ENCODE results near the gene TCN2.

Gene TCN2

DNA sequence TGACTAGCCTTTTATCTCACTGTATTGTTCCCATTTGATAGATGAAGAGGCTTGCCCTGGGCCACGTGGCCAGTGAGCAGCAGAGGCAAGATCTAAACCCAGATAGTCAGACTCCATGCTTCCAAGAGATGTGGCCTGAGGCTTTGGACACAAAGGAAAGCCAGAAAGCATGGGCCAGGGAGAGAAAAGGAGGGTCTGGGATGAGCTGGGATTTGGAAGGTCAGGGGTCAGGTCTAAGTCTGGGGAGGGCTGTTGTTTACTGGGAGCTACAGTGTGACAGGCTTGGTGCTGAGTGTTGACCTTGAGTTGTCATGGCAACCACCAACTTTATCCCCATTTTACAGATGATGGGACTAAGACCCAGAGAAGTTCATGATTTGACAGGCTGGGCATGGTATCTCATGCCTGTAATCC is 30.7 kb downstream of the TCN2 start:
- peak overlapping the region; percentile 67 for H3K4me3 ChIP-seq (ENCODE audit: low read depth, low read length)
- DNase-seq (ENCODE audit: low read depth), result no peak

DNA sequence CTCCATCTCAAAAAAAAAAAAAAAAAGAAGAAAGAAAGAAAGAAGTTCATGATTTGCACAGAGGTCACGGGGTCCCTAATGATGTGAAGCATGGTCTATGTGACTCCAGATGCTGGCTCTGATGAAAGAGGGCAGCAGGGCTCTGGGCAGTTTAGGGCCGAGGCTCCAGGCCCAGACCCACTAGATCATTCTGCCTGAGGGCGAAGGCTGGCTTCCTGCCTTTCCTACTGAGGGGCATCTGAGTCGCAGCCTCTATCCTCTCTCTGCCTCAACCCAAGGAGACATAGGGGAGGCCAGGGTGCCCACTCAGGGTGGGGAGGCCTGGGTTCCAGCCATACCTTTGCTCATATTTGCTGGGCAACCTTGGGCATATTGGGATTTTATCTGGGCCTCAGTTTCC is 33.4 kb downstream of the TCN2 start:
- H3K4me3 ChIP-seq (ENCODE audit: low read depth, low read length), result no peak overlapping the region
- no peak for DNase-seq (ENCODE audit: low read depth)

DNA sequence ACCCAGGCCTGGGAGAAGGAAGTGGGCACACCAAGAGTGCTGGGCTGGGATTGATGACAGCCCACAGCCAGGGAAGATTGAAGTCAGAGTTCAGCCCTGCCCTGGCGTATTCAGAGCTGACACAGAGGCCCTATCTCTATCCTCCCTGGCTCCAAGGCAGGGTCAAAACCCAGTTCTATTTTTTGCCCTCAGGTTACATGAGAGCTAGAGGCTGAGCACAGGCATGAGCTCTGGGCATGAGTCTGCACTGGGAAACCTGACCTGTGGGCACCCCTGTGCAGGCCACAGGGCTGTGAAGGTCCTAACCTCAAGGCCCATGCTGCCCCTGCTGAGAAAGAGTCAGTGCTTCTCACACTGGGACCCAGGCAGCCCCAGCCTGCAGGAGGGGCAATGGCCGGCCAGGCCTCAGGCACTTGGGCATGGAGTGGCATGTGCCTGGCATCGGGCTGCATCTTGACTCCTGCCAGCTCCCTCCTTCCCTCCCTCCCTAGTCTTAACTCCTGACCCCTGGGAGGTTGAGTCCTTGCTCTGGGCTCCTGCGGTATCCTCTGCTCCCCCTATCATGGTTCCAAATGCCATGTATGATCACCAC is 34.0 kb downstream of the TCN2 start:
- H3K4me3 ChIP-seq (ENCODE audit: low read depth, low read length), result no peak overlapping the region
- no peak for DNase-seq (ENCODE audit: low read depth)

DNA sequence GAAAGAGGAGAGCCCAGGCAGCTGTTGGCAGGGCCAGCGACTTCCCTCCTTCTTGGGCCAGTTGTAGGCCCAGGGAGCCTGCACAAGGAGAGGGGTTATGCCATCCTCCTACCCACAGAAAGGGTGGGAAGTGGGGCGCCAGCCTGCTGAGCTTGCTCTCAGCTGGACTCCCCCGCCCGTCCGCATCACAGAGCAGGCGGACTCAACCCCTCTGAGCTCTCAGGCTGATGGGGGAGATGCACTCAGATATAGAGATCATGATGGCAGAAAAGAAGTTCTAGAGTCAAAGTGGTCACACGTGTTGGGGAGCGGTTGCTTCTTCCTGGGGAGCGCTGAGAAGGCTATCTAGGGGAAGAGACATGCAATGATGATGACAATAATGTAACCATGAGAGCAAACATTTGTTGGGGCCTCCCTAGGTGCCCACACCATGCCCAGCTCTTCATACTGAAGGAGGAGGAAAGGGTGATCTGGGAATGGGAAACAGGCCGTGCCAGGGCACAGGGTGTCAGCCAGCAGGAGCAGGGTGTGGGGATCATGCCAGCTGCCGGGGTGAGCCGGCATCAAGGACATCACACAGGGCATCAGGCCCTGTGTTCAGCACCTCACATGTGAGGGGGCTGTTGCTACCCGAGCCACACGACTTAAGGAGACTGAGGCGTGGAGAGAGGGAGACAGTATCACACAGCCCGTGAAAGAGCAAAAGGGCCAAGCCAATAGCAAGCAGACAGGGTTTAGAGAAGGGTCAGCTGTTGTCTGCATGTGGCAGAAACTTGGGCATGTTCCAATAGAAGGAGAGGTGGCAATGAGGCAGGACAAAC is 36.3 kb downstream of the TCN2 start:
- no peak overlapping the region for H3K4me3 ChIP-seq (ENCODE audit: low read depth, low read length)
- DNase-seq (ENCODE audit: low read depth), result no peak

DNA sequence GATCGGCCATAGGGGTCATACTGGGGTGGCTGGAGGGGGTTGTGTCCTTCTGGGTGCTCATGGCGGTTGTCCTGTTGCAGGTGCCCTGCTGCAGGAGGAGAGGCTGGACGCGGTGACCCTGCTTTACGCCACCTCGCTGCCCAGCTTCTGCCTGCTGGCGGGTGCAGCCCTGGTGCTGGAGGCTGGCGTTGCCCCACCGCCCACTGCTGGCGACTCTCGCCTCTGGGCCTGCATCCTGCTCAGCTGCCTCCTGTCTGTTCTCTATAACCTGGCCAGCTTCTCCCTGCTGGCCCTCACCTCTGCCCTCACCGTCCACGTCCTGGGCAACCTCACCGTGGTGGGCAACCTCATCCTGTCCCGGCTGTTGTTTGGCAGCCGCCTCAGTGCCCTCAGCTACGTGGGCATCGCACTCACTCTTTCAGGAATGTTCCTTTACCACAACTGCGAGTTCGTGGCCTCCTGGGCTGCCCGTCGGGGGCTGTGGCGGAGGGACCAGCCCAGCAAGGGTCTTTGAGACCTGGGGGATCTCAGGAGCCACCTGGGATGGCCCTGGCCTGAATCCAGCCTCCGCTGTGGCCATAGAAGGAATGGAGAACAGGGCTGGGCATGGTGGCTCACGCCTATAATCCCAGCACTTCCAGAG is 39.7 kb downstream of the TCN2 start:
- no peak for DNase-seq (ENCODE audit: low read depth)
- no peak overlapping the region for H3K4me3 ChIP-seq (ENCODE audit: low read depth, low read length)

DNA sequence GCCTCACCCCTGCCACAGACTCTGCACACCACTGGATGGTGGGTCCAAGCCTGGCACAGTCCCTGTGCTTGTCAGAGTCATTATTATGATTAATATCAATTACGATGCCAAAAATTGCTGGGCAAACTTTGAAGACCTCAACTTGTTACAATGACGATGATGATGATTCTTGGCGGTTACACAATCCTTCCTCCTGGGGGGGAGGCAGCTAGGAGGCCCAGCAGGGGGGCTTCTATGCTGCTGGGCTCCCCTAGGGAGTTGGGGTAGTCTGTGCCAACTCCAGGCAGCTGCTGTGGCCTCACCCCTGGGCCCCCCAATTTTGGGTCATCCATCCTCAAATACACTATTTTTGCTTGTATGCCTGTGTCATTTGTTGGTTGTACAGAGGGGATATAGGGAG is 40.6 kb downstream of the TCN2 start:
- no peak for DNase-seq (ENCODE audit: low read depth)
- no peak overlapping the region for H3K4me3 ChIP-seq (ENCODE audit: low read depth, low read length)

DNA sequence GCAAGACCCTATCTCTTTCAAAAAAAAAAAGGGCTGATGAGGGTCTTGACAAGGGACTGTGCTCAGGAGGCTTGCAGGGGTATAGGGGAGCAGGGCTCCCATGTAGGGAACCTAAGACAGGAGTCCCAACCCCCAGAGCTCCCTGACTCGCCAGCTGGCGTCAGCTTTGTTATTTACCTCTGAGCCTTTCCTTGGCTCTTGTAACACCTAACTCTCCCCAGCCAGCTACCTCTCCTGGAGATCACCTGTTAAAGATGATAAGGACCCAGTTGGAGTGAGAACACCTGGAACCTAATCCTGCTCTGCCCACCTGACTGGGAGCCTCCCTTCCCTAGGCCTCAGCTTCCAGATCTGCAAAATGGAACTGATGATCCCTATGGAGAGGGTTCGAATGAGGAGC is 41.9 kb downstream of the TCN2 start:
- no peak for DNase-seq (ENCODE audit: low read depth)
- H3K4me3 ChIP-seq (ENCODE audit: low read depth, low read length), result no peak overlapping the region

DNA sequence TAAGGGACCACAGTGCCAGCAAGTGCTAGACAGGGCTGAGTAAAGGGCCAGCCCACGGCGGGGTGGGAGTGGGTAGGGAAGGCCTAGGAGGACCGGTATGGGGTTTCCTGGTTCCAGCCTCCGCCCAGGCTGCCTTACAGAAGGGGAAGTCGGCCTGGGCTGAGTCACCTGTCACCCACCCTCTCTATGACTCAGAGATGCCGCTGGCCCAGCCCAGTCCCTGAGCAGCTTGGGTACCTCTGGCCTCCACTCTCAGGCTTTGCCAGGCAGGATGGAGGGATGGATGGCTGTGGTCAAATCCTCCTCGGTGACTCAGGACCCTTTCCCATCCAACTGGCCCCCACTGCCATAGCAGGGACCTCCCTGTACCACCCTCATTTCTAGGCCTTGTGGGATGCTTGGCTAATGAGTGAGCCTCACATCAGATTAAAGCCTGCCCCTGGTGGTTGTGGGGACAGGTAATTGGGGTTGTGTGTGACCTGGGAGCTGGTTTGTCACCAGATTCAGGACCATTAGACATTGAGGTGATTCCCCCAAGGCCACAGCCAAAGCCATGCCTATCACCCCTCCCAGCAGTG is 42.5 kb downstream of the TCN2 start:
- no peak overlapping the region for H3K4me3 ChIP-seq (ENCODE audit: low read depth, low read length)
- peak; percentile 49 for DNase-seq (ENCODE audit: low read depth)

DNA sequence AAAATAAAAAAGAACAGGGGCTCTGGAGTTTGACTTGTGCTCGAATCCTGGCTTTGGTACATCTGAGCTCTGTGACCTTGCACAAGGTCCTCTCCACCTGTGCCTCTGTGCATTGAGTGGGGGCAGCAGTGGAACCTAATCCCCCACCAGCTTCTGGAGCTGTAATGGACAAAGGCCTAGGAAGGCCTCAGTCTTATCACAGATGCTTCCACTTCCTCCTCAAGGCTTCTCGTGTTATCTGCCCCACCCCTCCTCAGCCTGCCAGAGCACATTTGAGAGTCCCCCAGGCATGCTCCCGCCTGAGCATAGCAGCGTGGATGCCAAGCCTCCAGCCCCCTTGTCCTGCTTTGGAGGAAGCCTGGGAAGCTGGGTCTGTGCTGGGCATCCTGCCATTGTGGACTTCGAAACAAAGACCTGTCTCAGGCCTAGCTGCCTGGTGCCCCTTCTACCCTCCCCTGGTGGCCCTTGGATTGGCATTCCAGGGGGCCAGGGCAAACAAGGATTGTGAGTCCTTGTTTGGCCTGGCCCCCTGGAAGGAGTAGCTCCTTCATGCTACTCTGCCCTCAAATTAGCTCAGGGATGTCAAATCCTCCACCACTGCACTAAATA is 43.6 kb downstream of the TCN2 start:
- DNase-seq (ENCODE audit: low read depth), result no peak
- H3K4me3 ChIP-seq (ENCODE audit: low read depth, low read length), result no peak overlapping the region

DNA sequence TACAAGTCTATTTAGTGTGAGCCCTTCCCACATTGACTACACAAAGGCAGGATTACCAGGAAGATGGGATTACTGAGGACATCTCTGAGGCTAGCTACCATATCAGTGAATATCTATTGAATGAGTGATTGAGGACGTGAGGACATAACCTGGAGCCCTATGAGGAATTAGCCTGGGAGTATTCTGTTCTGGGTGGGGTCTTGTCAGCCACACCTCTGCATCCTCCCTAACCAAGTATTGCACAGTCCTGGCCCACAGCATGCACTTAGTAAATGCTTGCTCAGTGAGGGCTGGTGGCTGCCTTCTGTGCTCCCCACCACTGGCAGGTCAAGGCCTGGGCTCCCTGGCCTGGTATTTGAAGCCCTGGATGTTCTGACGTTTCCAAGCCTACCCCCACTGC is 45.9 kb downstream of the TCN2 start:
- DNase-seq (ENCODE audit: low read depth), result no peak
- H3K4me3 ChIP-seq (ENCODE audit: low read depth, low read length), result no peak overlapping the region

DNA sequence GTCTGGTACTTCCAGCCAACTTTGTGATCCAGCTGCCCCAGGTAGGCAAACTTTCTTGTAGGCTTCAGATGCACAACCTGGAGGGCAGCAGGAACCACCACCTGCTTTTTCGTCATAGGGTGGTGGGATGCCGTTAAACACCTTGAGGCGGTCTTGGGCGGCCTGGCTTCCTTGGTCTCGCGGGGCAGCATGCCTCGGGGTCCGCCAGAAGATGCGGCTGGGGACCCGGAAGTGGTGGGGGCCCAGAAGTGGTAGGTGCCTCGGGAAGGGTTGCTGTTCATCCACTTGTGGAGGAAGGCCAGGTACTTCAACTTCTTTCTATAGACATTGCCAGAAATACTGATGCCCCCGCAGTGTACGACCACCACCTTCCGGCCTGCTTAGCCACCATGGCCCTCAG is 47.4 kb downstream of the TCN2 start:
- DNase-seq (ENCODE audit: low read depth), result no peak
- H3K4me3 ChIP-seq (ENCODE audit: low read depth, low read length), result no peak overlapping the region

DNA sequence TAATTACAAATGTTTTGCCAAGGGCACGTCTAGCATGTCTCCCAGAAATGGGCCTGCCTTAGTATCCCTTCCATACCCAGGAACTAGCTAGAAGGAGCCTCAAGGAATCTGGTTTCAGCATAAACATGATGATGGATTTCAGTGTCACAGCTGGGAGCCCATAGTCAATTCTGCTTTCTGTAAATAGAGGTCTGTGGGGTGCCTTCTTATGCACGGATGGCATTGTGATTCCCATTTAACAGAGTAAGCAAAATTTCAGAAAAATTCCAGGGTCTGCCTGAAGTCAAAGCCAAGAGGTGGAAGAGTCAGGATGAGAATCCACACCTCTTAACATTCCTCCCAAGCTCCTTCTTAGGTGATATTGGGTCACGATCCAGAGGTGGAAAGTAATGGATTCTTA is 48.6 kb downstream of the TCN2 start:
- no peak for DNase-seq (ENCODE audit: low read depth)

DNA sequence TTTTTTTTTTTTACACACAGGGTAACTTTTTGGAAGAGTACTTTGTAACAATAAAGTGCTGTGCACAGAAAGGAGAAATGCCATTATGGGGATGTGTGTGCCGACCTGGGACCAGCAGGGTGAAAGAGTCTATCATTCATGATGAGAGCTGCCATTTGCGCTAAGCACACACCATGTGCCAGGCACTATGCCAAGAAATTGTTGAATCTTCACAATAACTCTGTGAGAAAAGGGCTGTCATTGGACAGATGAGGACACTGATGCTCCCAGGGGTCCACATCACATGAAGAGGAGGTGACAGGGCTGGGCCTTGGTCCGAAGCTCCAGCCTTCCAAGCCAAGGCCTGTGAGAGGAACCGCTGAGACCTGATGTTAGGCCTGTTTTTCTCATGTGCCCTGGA is 55.1 kb downstream of the TCN2 start:
- no peak overlapping the region for H3K4me3 ChIP-seq (ENCODE audit: low read depth, low read length)
- DNase-seq (ENCODE audit: low read depth), result no peak

More for the DNA sequence above, 48.6 kb downstream of the TCN2 start:
- H3K4me3 ChIP-seq (ENCODE audit: low read depth, low read length), result no peak overlapping the region

DNA sequence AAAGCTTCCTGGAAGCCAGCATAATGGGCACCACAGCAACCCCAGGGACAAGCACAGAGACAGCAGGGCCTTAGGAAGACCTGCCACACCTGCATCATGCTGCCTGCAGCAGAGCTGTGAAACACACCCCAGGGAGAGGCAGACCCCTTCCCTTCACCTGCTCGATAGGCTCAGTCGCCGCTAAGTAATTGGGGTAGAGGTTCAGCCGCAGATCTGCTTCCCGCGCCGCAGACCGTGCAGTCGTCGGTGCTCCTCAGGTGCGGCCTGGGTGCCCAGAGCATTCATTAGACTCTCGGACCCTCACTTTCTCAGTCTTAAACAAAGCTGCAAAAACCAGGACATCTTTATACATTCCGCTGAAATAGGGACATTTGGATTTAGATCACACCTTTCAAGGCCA is 57.8 kb downstream of the TCN2 start:
- no peak overlapping the region for H3K4me3 ChIP-seq (ENCODE audit: low read depth, low read length)

DNA sequence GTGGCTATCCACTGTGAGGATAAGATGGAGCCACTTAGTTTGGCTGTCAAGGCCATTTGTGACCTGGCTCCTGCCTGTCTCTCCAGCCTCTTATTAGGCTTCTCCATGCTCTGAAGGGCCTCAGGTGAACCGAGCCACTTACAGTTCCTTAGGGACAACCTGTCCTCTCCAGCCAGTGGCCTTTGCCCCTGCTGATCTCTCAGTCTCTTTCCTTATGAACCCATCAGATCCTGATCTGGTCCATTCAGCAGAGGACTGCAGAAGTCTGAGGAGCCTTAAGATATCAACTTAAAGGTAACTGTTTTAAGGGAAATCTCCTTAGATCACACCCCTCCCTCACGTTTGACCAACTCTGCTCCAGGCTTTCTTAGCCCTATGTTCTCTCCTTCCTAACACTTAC is 58.3 kb downstream of the TCN2 start:
- DNase-seq (ENCODE audit: low read depth), result no peak
- H3K4me3 ChIP-seq (ENCODE audit: low read depth, low read length), result no peak overlapping the region

More for the DNA sequence above, 57.8 kb downstream of the TCN2 start:
- no peak for DNase-seq (ENCODE audit: low read depth)

DNA sequence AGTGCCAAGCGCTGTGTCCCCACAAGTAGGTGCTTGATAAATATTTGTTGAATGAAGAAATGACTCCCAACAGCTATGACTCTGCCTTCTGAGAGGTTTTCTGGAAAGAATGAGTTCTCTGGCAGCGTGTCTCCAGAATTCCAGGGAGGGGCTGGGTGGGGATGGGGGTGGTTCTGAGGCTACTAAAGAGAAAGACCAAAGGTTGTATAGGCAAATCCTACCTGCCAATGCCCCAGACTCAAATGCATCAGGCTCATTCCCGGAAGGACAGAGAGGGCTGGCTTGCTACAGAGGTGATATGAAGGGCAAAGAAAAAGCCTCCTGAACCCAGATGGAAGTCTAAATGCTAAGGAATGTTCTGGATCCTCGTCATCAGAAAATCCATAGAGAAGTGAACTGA is 58.8 kb downstream of the TCN2 start:
- no peak for DNase-seq (ENCODE audit: low read depth)
- H3K4me3 ChIP-seq (ENCODE audit: low read depth, low read length), result no peak overlapping the region

DNA sequence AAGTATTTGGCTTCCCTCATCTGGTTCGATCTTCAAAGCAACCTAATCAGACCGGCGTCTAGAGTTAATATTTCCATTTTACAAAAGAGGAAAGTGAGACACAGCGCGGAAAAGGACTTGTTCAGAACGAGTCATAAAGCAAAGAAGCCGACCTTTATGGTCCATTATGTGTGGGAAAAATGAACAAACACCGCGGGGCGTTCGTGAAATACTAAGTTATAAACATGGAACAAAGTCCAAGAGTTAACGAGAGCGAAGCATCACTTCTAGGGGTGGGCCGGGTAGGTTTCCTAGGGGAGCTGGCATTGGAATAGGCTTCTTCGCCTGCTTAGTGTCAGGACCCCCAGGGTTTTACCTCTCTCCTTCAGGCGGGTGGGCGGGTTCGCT is 60.1 kb downstream of the TCN2 start:
- H3K4me3 ChIP-seq (ENCODE audit: low read depth, low read length), result peak overlapping the region; percentile 80
- no peak for DNase-seq (ENCODE audit: low read depth)

DNA sequence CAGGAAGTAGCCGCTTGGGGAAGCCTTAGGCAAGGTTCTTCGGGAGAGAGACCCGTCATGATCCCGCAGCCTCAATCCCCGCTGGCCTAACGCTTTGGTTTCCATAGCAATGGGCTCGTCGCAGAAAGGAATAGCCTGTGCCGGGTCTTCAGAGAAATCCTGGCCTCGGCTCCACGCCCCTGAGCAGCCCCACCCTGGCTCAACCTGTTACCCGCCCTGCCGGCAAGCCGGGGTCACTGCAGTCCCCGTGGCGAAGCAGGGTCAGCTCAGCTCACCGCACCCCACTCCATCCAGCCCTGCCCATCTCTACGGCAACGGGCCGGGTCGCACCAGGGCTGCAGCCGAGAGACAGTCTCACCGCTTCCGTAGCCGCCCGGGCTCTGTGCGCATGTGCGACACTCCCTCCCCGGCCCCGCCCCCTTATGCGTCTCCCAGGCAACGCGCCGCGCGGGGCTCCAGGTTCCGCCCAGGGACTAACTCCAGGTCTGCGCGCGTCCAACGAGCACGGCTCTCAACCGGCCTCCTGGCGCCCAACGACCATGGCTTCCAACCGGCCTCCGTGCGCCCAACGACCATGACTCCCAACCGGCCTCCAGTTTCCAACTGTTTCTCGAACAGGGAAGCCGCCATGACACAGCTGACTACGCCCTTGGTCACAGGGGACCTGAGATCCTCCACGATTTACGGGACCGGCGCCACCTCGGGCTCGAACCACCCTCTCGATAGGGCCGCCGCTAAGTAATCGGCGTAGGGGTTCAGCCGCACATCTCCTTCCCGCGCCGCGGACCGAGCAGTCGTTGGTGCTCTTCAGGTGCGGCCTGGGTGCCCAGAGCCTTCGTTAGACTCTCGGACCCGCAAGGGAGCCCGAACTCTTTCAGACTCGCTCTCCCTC is 60.8 kb downstream of the TCN2 start, which contains the start of gene DUSP18:
Gene DUSP18, minus strand, starts transcription at position 382 of the 892 bp plus-strand sequence. CDS start 3,872 bp downstream, outside the sequence.
- H3K4me3 ChIP-seq (ENCODE audit: low read depth, low read length), result peak within 1 kb of the TSS; percentile 80
- DNase-seq (ENCODE audit: low read depth), result peak; percentile 45

DNA sequence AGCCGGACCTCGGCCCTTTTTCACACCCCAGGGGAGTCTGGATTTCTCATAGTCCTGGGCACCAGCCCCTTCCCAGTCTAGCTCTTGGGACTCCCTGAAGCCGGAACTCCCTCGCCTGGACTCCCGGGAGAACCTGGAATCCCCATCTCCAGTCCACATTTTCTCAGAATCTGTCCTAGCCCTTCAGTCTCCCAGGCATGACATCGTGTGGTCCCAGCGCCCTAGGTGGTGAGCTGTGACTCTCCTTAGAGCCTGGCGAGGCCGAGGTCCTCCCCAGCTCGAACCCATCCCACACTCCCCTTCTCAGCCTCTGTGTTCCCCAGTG is 61.4 kb downstream of the TCN2 start:
- DNase-seq (ENCODE audit: low read depth), result no peak
- peak overlapping the region; percentile 80 for H3K4me3 ChIP-seq (ENCODE audit: low read depth, low read length)
